Activated T-cell treated with anti-CD3 and anti-CD28 coated beads, Interleukin-2, amount 50 U/mL, for 4 hours (primary cell): ENCODE measurements around the gene UBASH3A. TPM values are rescaled to one million over a fixed set of nuclear protein-coding genes. Genes with fewer than 3 reads are reported as not detected.
"Not testable (repeated sequence)": the region's sequence is repeated elsewhere in the genome, so short reads cannot be mapped to it uniquely, and the experiment has no call there.

Experiments
- ATAC-seq, 2 donors: fragments of 200-7000 bp; cut with Tn5 transposase; one replicate each; pipeline ENCODE4 v1.10.0; 2021
- DNase-seq: peaks from one replicate; pipeline ENCODE4 v3.0.0-alpha.2; 2020
- H3K27me3 Mint-ChIP-seq: one replicate; pipeline ENCODE4 v1.8.0; 2021; ENCODE audit warnings: low read depth, mixed read lengths
- H3K36me3 Mint-ChIP-seq: one replicate; pipeline ENCODE4 v1.8.0; 2022; ENCODE audit warnings: mixed read lengths; ENCODE audit not compliant: insufficient read depth
- H3K4me1 Mint-ChIP-seq: one replicate; pipeline ENCODE4 v1.8.0; 2021; ENCODE audit warnings: low read depth, mixed read lengths
- H3K4me3 Mint-ChIP-seq: one replicate; pipeline ENCODE4 v1.8.0; 2021; ENCODE audit warnings: mild to moderate bottlenecking, moderate library complexity, mixed read lengths
- H3K9me3 Mint-ChIP-seq: one replicate; pipeline ENCODE4 v1.8.0; 2021; ENCODE audit warnings: mixed read lengths
- total RNA-seq, 3 donors: library from RNA; stranded (reverse); gene quantifications; one replicate each; pipeline ENCODE4 v1.2.1, GENCODE V29; 2021

The UBASH3A gene
- total RNA-seq, 3 donors from 2014 or later: 8.8 to 13.7 (median 11.3) TPM

DNA sequence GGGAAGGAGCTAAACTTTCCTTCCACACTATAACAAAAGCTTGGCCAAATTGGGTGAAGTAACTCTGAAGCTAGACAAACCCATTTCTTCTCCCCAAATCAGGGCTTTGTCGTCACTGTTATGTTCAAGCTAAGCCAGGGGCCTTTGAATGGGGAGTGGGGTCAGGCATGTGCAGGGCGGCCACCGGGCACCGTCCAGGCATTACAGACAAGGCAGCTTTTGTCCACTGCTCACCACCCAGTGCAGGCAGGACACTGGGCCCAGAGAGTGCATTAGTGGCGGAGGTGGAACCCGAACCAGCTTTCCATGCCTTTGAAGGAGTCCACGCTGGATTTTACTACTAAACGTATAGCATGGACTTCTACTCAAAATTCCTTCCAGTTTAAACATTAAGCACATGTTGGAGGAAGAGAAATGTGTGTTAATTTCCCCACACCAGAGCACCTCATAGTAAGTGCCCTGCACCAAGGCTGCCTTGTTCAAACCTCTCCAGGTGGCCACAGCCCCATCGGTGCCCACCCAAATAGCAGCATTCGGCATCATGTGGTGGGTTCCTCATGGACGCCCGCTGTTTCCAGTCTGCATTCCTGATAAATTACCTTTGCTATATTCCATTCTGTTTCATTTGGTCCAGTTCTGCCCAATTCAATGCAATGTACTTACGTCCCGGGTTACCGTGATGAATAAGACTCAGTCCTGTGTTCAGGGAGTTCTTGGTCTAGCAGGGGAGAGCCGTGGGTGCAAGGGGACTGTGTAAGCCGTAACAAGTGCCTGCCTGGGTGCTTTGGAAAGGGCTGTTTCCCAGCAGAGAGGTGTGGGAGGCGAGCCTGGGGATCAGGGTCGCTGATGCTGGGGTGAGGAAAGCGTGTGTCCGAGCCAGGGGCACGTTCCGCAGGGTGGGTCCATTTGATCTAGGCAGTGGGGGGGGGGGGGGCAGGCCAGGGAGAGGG is 1.6 kb downstream of the UBASH3A start:
- Mint-ChIP-seq H3K4me3 (peak overlapping the region; percentile 88), H3K9me3 (peaks cover 9% of the 10 kb centered on the region), H3K4me1 (peaks cover 77% of the 10 kb centered on the region), H3K27me3 (no peaks in the 10 kb centered on the region), H3K36me3 (peaks cover 13% of the 10 kb centered on the region)
- peak; percentile 23 to 33 for ATAC-seq
- no peak for DNase-seq

DNA sequence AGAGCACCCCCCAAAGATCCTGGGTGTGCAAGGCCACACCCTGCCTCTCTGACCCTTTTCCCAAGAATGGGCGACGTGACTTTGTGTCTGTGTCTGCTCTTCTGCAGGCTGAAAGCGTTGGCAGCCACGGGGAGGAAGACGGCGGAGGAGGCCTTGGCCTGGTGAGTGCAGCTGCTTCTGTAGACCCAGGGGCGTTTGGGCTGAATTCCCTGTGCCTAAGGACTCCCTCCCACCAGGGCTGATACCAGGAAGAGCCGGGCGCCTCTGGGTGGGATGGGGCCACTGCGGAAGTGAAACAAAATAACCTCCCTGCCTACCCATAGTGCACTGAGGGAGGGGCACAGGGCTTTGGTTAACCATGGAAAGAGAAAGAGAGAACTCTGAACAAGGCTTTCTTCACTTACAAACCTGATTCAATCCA is 2.5 kb downstream of the UBASH3A start:
- Mint-ChIP-seq H3K36me3 (peaks cover 13% of the 10 kb centered on the region), H3K4me1 (peaks cover 70% of the 10 kb centered on the region), H3K9me3 (peaks cover 9% of the 10 kb centered on the region)

DNA sequence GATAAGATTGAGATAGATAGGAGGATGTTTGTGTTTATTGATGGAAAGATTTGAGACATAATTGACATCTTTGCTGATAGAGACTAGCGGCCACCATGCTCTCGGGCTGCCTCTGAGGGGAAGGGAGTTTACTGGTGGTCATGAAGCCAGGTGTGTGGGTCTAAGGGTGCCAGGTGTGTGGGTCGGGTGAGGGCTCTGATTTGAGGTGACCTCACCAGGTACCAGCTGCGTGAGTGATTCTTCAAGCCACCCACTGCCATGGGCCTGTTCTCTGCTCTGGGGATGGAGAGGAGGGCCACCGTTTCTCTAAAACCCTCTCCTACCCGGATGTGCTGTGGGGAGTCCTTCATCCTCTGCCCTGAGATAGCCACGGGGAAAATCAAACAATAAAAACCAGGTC is 3.2 kb downstream of the UBASH3A start:
- Mint-ChIP-seq H3K36me3 (peaks cover 11% of the 10 kb centered on the region), H3K4me3 (peak overlapping the region; percentile 88), H3K9me3 (peaks cover 3% of the 10 kb centered on the region), H3K27me3 (no peaks in the 10 kb centered on the region), H3K4me1 (peaks cover 64% of the 10 kb centered on the region)
- DNase-seq (no peak), ATAC-seq (no peak)

More for the DNA sequence above, 2.5 kb downstream of the UBASH3A start:
- DNase-seq (no peak), ATAC-seq (peak; percentile 71 to 75)
- no peaks in the 10 kb centered on the region for H3K27me3 Mint-ChIP-seq
- peak overlapping the region; percentile 88 for H3K4me3 Mint-ChIP-seq

DNA sequence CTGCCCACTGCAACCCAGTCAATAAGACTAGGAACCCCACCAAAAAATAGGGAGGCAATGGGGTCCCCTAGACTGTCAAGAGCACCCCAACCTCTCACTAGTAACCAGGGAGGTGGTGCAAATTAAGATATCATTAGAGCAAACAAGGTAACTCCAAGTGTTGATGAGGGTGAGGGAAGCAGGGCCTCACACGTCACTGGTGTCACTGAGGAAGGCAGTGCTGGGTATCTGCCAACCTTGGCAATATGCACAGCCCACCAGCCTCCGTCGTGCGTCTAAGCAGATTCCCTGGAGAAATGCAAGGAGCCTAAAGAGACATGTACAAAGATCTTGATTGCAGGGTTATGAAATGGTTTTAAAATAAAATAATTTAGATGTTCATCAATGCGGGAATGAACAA is 3.8 kb downstream of the UBASH3A start:
- ATAC-seq (no peak), DNase-seq (no peak)
- H3K9me3 Mint-ChIP-seq: no peaks in the 10 kb centered on the region
- H3K4me1 Mint-ChIP-seq: peaks cover 60% of the 10 kb centered on the region
- peaks cover 12% of the 10 kb centered on the region for H3K36me3 Mint-ChIP-seq
- peak overlapping the region; percentile 88 for H3K4me3 Mint-ChIP-seq
- no peaks in the 10 kb centered on the region for H3K27me3 Mint-ChIP-seq

DNA sequence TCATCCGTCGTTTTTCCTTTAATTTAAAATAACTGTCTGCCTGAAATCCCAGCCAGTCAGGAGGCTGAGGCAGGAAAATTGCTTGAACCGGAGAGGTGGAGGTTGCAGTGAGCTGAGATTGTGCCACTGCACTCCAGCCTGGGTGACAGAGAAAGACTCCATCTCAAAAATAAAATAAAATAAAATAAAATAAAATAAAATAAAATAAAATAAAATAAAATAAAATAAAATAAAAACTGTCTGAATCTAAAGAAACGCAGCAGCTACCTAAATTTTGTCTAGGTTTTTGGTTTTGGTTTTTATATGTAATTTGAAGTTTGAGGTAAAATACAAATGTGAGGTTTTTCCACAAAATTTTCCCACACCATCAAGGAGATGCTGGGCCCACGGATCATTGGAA is 5.0 kb downstream of the UBASH3A start:
- H3K4me3 Mint-ChIP-seq: not testable (repeated sequence)

DNA sequence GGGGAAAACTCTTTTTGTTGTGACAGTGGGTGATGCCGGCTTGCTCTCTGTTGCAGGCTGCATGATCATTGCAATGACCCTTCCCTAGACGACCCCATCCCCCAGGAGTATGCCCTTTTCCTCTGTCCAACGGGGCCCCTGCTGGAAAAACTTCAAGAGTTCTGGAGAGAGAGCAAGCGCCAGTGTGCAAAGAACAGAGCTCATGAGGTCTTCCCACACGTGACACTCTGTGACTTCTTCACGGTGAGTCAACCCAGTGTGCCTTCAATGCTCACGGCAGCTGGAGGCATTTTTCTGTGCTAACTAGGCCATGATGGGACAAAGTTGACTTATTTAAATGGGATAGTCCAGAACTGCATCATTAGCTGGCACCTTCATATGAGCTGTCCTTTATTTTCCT is 5.7 kb downstream of the UBASH3A start:
- ATAC-seq (peak in 1 of 2 donors; percentile 11), DNase-seq (no peak)
- Mint-ChIP-seq H3K9me3 (no peaks in the 10 kb centered on the region), H3K27me3 (no peaks in the 10 kb centered on the region), H3K4me3 (peak overlapping the region; percentile 39), H3K36me3 (peaks cover 23% of the 10 kb centered on the region), H3K4me1 (peaks cover 61% of the 10 kb centered on the region)

More for the DNA sequence above, 5.0 kb downstream of the UBASH3A start:
- DNase-seq, H3K27me3 Mint-ChIP-seq, ATAC-seq, H3K9me3 Mint-ChIP-seq: not testable (repeated sequence)
- H3K4me1 Mint-ChIP-seq: peaks cover 57% of the 10 kb centered on the region
- peaks cover 18% of the 10 kb centered on the region for H3K36me3 Mint-ChIP-seq

DNA sequence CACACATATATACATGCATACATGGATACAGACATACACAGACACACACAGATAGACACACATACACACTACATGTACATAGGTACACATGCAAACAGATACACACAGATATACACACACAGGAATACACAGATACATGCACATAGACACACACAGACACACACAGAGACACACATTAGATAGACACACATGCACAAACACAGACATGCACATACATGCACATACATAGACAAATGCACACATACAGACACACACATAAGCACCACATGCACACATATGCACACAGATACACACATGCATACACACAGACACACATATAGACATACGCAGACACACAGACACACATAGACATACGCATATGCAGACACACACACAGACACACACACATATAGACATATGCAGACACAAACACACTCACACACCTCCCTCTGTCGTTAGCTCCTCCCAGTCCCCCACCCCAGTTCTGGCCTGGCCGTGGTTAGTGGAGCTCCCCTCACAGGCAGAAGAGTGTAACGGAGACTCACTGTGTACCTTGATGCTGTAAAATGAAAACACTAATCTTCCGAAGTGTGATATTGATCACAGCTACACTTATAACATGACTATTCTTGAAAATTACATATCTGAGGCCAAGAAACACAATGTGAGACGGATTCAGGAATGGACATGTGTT is 7.6 kb downstream of the UBASH3A start:
- peaks cover 27% of the 10 kb centered on the region for H3K36me3 Mint-ChIP-seq
- ATAC-seq (no peak), DNase-seq (no peak)
- no peaks in the 10 kb centered on the region for H3K9me3 Mint-ChIP-seq
- peaks cover 69% of the 10 kb centered on the region for H3K4me1 Mint-ChIP-seq
- H3K4me3 Mint-ChIP-seq: no peak overlapping the region
- H3K27me3 Mint-ChIP-seq: no peaks in the 10 kb centered on the region

DNA sequence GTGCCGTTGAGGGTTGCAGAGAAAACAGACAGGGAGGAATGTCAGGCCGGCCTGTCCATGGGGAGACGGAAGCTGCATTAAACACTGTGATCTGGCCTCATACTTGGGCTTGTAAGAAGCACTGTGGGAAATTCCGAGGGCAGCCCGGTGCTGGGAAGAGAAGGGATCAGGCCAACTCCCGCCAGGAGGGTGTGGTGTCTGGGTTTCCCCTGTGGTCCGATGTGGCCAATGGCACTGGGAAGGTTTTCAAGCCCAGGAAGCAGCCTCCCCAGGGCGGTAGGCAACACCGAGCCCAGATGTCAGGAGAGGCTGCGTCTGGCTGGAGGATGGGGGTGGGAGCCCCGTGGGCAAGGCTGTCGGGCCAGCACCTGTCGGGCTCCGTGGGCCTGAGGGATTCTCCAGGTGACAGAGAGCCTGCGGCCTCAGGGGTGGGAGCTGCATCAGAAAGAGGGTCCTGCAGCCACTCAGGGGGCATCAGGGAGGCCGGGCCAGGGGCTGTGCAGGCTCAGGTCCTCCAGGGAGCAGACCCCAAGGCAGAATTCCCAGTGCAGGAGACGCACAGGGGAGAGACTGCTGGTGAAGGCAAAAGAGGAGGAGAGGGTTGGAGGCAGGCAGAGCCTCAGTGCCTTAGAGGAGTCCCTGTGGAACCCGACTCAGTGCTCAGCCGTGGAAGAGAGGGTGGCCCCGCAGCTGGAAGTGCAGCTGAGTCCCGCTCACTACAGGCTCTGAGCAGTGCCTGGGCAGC is 8.4 kb downstream of the UBASH3A start:
- no peaks in the 10 kb centered on the region for H3K9me3 Mint-ChIP-seq
- DNase-seq (no peak), ATAC-seq (no peak)
- no peak overlapping the region for H3K4me3 Mint-ChIP-seq
- no peaks in the 10 kb centered on the region for H3K27me3 Mint-ChIP-seq
- H3K4me1 Mint-ChIP-seq: peaks cover 69% of the 10 kb centered on the region
- H3K36me3 Mint-ChIP-seq: peaks cover 26% of the 10 kb centered on the region

DNA sequence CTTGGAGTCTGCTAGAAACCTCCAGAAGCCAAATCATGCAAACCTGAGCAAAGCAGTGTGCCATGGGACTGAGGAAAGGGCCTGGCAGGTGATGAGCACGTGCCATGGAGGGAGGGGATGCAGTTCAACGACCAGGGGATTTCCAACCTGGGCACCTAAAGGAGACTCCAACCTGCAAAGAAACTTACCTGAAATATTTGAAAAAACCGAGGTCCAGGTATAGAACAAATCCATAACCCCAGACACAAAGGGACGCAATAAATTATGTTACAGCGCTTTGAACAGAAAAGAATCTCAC is 8.9 kb downstream of the UBASH3A start:
- no peak for DNase-seq
- H3K4me1 Mint-ChIP-seq: peaks cover 68% of the 10 kb centered on the region
- H3K27me3 Mint-ChIP-seq: no peaks in the 10 kb centered on the region
- ATAC-seq: no peak
- H3K36me3 Mint-ChIP-seq: peaks cover 28% of the 10 kb centered on the region
- H3K4me3 Mint-ChIP-seq: no peak overlapping the region
- no peaks in the 10 kb centered on the region for H3K9me3 Mint-ChIP-seq

DNA sequence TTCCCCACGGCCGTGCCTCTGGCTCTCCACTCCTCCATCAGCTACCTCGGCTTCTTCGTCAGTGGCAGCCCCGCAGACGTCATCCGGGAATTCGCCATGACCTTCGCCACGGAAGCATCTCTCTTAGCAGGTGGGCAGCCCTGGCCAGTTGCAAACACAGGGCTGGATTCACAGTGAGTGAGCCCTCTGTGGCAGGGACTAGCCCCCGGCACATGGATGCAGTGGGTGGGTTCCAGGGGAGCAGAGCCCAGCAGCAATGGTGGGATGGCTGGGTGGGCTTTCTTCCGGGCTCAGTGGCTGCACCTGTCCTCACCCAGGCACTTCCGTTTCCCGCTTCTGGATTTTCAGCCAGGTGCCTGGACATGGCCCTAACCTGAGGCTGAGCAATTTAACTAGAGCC is 9.4 kb downstream of the UBASH3A start:
- ATAC-seq (no peak), DNase-seq (no peak)
- Mint-ChIP-seq H3K4me1 (peaks cover 63% of the 10 kb centered on the region), H3K4me3 (peak overlapping the region; percentile 41), H3K9me3 (no peaks in the 10 kb centered on the region), H3K36me3 (peaks cover 25% of the 10 kb centered on the region), H3K27me3 (no peaks in the 10 kb centered on the region)

DNA sequence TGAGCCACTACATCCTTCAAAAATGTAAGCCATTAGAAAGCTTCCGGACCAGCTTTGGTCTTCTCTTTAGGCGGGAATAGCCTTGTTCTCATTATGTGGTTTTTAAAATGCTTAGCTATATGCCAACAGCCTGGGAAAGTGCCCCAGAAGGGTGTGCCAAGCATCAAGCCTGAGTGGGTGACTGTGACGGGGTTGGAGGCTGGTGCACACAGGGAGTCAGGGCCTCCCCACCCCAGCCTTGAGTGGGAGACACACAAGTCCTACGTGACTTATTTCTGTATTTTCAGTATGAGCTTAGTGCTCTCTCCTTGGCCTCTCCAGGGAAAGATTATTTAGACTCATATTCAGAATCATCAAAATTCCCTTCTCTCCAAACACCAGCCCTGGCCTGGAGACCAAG is 9.8 kb downstream of the UBASH3A start:
- H3K9me3 Mint-ChIP-seq: no peaks in the 10 kb centered on the region
- peak; percentile 8 to 16 for ATAC-seq

DNA sequence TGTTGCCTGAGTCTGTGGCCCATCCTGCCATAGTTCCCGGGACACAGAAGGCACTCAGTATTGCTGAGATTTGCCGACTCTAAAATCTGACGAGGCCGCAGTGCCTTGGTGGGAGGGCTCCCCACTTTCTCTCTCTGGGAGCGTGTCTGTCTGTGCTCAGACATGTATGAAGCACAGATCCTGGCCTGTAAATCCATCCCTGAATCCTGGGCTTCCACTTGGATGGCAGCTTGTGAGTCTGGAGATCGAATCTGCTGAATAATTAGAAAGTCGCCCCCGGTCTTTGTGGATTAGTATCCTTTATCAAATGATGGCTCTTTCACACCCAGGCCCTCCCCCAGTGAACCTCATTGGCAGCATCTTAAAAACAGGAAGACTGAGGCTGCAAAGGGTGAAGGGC is 10.4 kb downstream of the UBASH3A start:
- no peak for ATAC-seq
- H3K9me3 Mint-ChIP-seq: no peaks in the 10 kb centered on the region
- H3K36me3 Mint-ChIP-seq: peaks cover 29% of the 10 kb centered on the region
- DNase-seq: no peak
- H3K4me3 Mint-ChIP-seq: peak overlapping the region; percentile 53
- no peaks in the 10 kb centered on the region for H3K27me3 Mint-ChIP-seq
- peaks cover 62% of the 10 kb centered on the region for H3K4me1 Mint-ChIP-seq

More for the DNA sequence above, 9.8 kb downstream of the UBASH3A start:
- Mint-ChIP-seq H3K27me3 (no peaks in the 10 kb centered on the region), H3K4me1 (peaks cover 60% of the 10 kb centered on the region), H3K4me3 (peak overlapping the region; percentile 41), H3K36me3 (peaks cover 23% of the 10 kb centered on the region)
- DNase-seq: no peak

DNA sequence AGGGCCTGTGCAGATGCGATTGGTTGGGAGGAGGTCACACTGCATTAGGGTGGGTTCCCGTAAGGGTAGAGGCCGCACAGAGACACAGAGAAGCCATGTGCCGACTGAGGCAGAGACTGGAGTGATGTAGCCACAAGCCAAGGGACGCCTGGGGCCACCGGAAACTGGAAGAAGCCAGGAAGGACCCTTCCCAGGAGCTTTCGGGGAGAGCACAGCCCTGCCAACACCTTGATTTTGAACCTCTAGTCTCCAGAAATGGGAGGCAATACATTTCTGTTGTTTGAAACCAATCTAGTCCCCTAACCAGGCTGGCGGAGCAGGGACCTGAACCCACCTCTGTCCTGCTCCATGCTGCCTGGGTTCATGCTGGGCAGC is 10.8 kb downstream of the UBASH3A start:
- H3K36me3 Mint-ChIP-seq: peaks cover 34% of the 10 kb centered on the region
- no peaks in the 10 kb centered on the region for H3K9me3 Mint-ChIP-seq
- peaks cover 62% of the 10 kb centered on the region for H3K4me1 Mint-ChIP-seq
- H3K27me3 Mint-ChIP-seq: no peaks in the 10 kb centered on the region
- ATAC-seq (no peak), DNase-seq (no peak)
- peak overlapping the region; percentile 67 for H3K4me3 Mint-ChIP-seq
